PC-3 (cell line): ENCODE measurements around the gene ARFGAP3. TPM values are rescaled to one million over a fixed set of nuclear protein-coding genes. Genes with fewer than 3 reads are reported as not detected.

ENCODE experiments used
- ATAC-seq: fragments of 200-7000 bp; cut with Tn5 transposase; 2 replicates; pipeline ENCODE4 v1.9.1; 2020; ENCODE audit warnings: mild to moderate bottlenecking, moderate library complexity
- BruUV-seq: library from RNA; stranded (reverse); fragments of 400-500 nt; replicated peaks from 2 replicates; lab custom pipeline; 2021; lab: Mats Ljungman, UMichigan
- CTCF ChIA-PET: fragments of 300-600 bp; sonication (Branson Sonifier 250); formaldehyde crosslinking; loops from one replicate; lab custom pipeline; 2022; ENCODE audit warnings: antibody characterized with exemption; lab: Charles Lee
- POLR2A ChIA-PET: fragments of 300-600 bp; sonication (Branson Sonifier 250); formaldehyde crosslinking; loops from one replicate; lab custom pipeline; 2022; ENCODE audit warnings: antibody characterized with exemption; ENCODE audit not compliant: unreplicated experiment; lab: Charles Lee
- DNase-seq: peaks from one replicate; pipeline ENCODE4 v3.0.0-alpha.2; 2015
- H2AFZ ChIP-seq: fragments of 300-600 bp; sonication (generic); 2 replicates; pipeline ENCODE4 v1.6.0; 2016; ENCODE audit warnings: antibody characterized with exemption, low read length
- H3F3A ChIP-seq: fragments of 300-600 bp; sonication (generic); one replicate; pipeline ENCODE4 v1.6.0; 2017; ENCODE audit warnings: antibody characterized with exemption, low read length, control low read depth, mild to moderate bottlenecking; ENCODE audit not compliant: unreplicated experiment
- H3K27ac ChIP-seq: fragments of 300-600 bp; sonication (generic); 2 replicates; pipeline ENCODE4 v1.5.1; 2016; ENCODE audit warnings: mild to moderate bottlenecking, low read length
- H3K27me3 ChIP-seq: fragments of 300-600 bp; sonication (generic); 2 replicates; pipeline ENCODE4 v1.6.1; 2016; ENCODE audit warnings: low read length, mixed read lengths
- H3K36me3 ChIP-seq: fragments of 300-600 bp; sonication (generic); 2 replicates; pipeline ENCODE4 v1.6.1; 2016; ENCODE audit warnings: low read depth, mixed run types, low read length, mixed read lengths
- H3K4me1 ChIP-seq: fragments of 300-600 bp; sonication (generic); 2 replicates; pipeline ENCODE4 v1.5.1; 2016; ENCODE audit warnings: low read length; ENCODE audit not compliant: insufficient read depth
- H3K4me2 ChIP-seq: fragments of 300-600 bp; sonication (generic); 2 replicates; pipeline ENCODE4 v1.6.0; 2016; ENCODE audit warnings: low read length
- H3K4me3 ChIP-seq: fragments of 300-600 bp; sonication (generic); 2 replicates; pipeline ENCODE4 v1.5.1; 2016; ENCODE audit warnings: mild to moderate bottlenecking, low read length, mixed read lengths
- H3K79me2 ChIP-seq: fragments of 300-600 bp; sonication (generic); 2 replicates; pipeline ENCODE4 v1.6.1; 2017; ENCODE audit warnings: low read length, mixed read lengths
- H3K9ac ChIP-seq: fragments of 300-600 bp; sonication (generic); 2 replicates; pipeline ENCODE4 v1.6.0; 2016; ENCODE audit warnings: mild to moderate bottlenecking, low read length
- H3K9me2 ChIP-seq: fragments of 300-600 bp; sonication (generic); replicated peaks from 2 replicates; pipeline ENCODE4 v1.6.1; 2016; ENCODE audit warnings: mixed run types, low read length, mixed read lengths
- H3K9me3 ChIP-seq: fragments of 300-600 bp; sonication (generic); 2 replicates; pipeline ENCODE4 v1.6.1; 2016; ENCODE audit warnings: low read length, mixed read lengths
- H4K20me1 ChIP-seq: fragments of 300-600 bp; sonication (generic); 2 replicates; pipeline ENCODE4 v1.6.1; 2016; ENCODE audit warnings: low read length, mixed read lengths
- CTCF ChIP-seq: fragments of 300-600 bp; sonication (generic); conservative IDR thresholded peaks from 2 replicates; pipeline ENCODE4 v1.5.1; 2017; ENCODE audit warnings: antibody characterized with exemption, low read depth, mild to moderate bottlenecking, low read length
- EZH2 ChIP-seq: fragments of 300-600 bp; sonication (generic); IDR thresholded peaks from one replicate; pipeline ENCODE4 v1.6.1; 2017; ENCODE audit warnings: antibody characterized with exemption, mild to moderate bottlenecking, low read length; ENCODE audit not compliant: unreplicated experiment
- EZH2phosphoT487 ChIP-seq: fragments of 300-600 bp; sonication (generic); IDR thresholded peaks from 2 replicates; pipeline ENCODE4 v1.6.1; 2018; ENCODE audit warnings: mild to moderate bottlenecking, antibody characterized with exemption, low read length, borderline replicate concordance
- intact Hi-C: fragments of 100-400 bp; cut with micrococcal nuclease; formaldehyde crosslinking; loops from 2 replicates; pipeline ENCODE4 v1.9.0; 2023
- total RNA-seq: library from RNA; depleted of rRNA; stranded (reverse); fragments of >200 nt; gene quantifications from 2 replicates; pipeline ENCODE4 v1.2.3, GENCODE V29; 2014

ARFGAP3 gene
- total RNA-seq, 1 experiment from 2014 or later = 19.2 TPM

GRCh38 chr22:42892571-42893316 lies 35.7 kb upstream of the ARFGAP3 start:
- ChIA-PET POLR2A (no interaction called here), CTCF (no interaction called here)
- no peak for ATAC-seq
- no peak overlapping the region for H3K27ac ChIP-seq
- no peak for DNase-seq
- H3K4me2 ChIP-seq = no peak overlapping the region
- no peaks in the 10 kb centered on the region; the same call in 1 of the 2 replicates for H3K36me3 ChIP-seq
- no peaks in the 10 kb centered on the region for H3K9me2 ChIP-seq
- no peak overlapping the region for H2AFZ ChIP-seq
- no peak overlapping the region for H3K9ac ChIP-seq
- TF ChIP-seq EZH2phosphoT487 = no peak
- no peak for TF ChIP-seq CTCF
- TF ChIP-seq EZH2 = no peak
- H3K4me1 ChIP-seq = no peaks in the 10 kb centered on the region
- H4K20me1 ChIP-seq = no peaks in the 10 kb centered on the region
- intact Hi-C loops = no loop called here
- no TSS peak for BruUV-seq
- no peaks in the 10 kb centered on the region for H3F3A ChIP-seq
- no peak overlapping the region for H3K4me3 ChIP-seq
- no peaks in the 10 kb centered on the region for H3K79me2 ChIP-seq
- no peaks in the 10 kb centered on the region for H3K9me3 ChIP-seq
- H3K27me3 ChIP-seq = no peaks in the 10 kb centered on the region

- CTCF ChIA-PET = no interaction called here
- POLR2A ChIA-PET = no interaction called here
- Histone ChIP-seq H3K9ac (no peak overlapping the region), H3K4me3 (no peak overlapping the region), H3K36me3 (no peaks in the 10 kb centered on the region; the same call in 1 of the 2 replicates), H4K20me1 (no peaks in the 10 kb centered on the region), H3K4me1 (no peaks in the 10 kb centered on the region), H3K9me3 (no peaks in the 10 kb centered on the region), H3K79me2 (no peaks in the 10 kb centered on the region), H2AFZ (no peak overlapping the region), H3K27ac (no peak overlapping the region), H3K9me2 (no peaks in the 10 kb centered on the region), H3F3A (no peaks in the 10 kb centered on the region), H3K4me2 (no peak overlapping the region), H3K27me3 (no peaks in the 10 kb centered on the region)
- DNase-seq = no peak
- intact Hi-C loops = no loop called here
- no TSS peak for BruUV-seq
- TF ChIP-seq CTCF (no peak), EZH2phosphoT487 (no peak), EZH2 (no peak)
- ATAC-seq = no peak
Observed at GRCh38 chr22:42892156-42892555, 35.1 kb upstream of the ARFGAP3 start.

GRCh38 chr22:42891696-42892095 lies 34.6 kb upstream of the ARFGAP3 start:
- H3K9ac ChIP-seq = no peak overlapping the region
- H3K4me1 ChIP-seq = no peaks in the 10 kb centered on the region
- ChIA-PET CTCF (no interaction called here), POLR2A (no interaction called here)
- no peaks in the 10 kb centered on the region for H3F3A ChIP-seq
- intact Hi-C loops = no loop called here
- H3K4me2 ChIP-seq = no peak overlapping the region
- H3K9me3 ChIP-seq = no peaks in the 10 kb centered on the region
- BruUV-seq = no TSS peak
- no peaks in the 10 kb centered on the region for H3K9me2 ChIP-seq
- no peak overlapping the region for H2AFZ ChIP-seq
- DNase-seq (no peak), ATAC-seq (no peak)
- no peak overlapping the region for H3K27ac ChIP-seq
- no peaks in the 10 kb centered on the region for H3K79me2 ChIP-seq
- no peak overlapping the region for H3K4me3 ChIP-seq
- no peak for TF ChIP-seq EZH2
- TF ChIP-seq CTCF = no peak
- no peak for TF ChIP-seq EZH2phosphoT487
- no peaks in the 10 kb centered on the region; the same call in 1 of the 2 replicates for H3K36me3 ChIP-seq
- H4K20me1 ChIP-seq = no peaks in the 10 kb centered on the region
- no peaks in the 10 kb centered on the region for H3K27me3 ChIP-seq
